CD4-positive, alpha-beta T cell treated with Interleukin-21 for 1 hour (primary cell): Measurements from ENCODE around the gene MYO3B.
A peak's percentile ranks its signal among the peaks of the same experiment; 100 is the strongest.

Source experiments
- DNase-seq: peaks from one replicate; pipeline ENCODE4 v3.0.0-alpha.2; 2020

MYO3B gene

DNA sequence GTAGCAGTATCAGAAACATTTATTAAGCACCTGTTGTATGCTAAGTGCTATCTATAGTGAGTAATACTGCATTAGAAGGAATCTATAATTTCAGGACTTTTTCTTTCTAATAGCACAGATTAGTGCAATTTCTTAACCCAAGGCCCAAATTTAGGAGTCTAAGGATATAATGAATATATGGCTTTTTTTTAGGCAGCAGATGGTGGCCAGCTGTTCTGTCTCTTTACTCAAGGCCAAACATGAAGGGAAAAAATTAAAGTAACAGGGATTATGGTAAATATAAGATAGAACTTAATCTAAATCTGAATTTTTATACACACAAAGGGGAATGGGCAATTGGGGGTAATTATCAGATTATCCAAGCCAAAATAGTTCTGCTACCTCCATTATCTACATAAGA, 306.6 kb downstream of the MYO3B start:
- no peak for DNase-seq

DNA sequence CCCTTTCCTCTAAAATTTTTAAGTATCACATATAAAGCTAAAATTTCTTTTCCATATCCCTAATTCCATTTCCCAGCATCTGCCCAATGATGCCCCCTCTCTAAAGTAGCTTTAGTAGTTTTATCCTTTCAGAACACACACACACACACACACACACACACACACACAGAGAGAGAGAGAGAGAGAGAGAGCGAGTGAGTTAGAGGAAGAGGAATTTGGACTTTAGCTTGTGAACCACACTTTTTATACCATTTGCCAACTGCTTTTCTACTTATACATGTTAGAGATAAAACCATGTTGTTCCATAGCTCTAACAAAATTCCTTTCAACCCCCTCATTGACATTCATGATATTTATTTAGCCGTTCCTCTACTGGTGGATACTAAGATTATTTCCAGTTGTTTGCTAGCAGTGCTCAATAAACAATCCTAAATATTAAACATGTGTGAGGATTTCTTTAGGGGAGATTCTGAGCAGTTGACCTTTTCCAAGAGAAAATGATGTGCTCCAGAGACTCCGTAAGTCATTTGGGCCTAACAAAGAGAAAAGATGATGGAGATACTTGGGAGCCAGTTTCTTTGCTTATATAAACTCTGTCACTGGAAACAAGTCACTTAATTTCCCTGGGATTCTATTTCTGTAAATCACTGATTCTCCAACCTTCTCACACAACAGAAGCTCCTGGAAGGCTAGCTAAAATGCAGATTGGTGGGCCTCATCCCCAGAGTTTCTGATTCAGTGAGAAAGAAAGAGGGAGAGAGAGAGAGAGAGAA, 307.5 kb downstream of the MYO3B start:
- DNase-seq = no peak

DNA sequence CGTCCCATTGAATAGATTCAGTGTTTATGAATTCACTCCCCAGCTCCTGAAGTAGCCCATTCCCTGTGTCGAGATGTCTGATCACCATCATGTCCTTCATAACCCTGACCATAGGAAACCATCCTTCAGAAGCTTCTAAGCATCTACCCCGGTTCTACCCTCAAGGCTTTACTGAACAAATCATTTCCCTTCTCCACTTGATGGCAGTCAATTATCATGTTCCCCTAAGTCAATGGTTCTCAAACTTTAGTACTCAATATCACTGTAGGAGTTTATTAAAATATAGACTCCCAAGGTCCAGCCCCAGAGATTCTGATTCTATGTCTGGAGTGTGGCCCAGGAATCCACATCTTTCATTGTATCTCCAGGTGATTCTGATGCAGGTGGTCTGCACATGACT, 308.8 kb downstream of the MYO3B start:
- peak; percentile 9 for DNase-seq

DNA sequence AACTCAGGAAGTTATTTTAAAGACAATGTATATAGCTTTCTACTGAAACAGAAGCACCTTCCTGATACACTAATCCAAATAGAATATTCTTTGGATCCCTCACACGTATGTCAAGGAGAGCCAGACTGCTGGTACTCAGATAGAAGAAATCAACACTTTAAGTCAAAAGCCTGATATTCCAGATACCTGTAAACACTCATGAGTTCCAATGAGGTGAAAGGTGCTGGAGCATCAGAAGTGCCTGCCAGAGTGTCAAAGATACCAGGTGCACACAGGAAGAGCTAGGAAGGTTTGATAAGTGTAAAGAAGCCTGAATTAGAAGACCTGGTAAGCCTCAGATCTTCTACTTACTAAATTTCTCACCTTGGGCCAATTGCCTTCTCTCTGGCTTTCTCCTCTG, 310.9 kb downstream of the MYO3B start:
- DNase-seq = no peak

DNA sequence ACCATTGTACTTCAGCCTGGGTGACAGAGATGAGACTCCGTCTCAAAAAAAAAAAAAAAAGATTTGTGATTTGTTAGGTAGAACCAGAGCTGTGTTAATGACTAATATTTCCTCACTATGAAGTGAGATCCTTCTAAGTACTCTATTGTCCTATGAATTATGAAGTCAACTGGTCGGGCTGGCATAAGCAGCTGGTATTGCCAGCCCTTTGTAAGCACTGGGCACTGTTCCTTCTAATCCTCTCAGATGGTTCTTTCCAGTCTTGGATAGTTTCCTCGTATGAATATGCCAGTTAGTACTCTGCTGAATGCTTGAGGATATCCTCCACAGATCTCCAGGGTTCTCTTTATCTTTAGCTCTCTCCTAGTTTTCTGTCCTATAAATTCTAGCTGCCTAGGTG, 314.1 kb downstream of the MYO3B start:
- no peak for DNase-seq

DNA sequence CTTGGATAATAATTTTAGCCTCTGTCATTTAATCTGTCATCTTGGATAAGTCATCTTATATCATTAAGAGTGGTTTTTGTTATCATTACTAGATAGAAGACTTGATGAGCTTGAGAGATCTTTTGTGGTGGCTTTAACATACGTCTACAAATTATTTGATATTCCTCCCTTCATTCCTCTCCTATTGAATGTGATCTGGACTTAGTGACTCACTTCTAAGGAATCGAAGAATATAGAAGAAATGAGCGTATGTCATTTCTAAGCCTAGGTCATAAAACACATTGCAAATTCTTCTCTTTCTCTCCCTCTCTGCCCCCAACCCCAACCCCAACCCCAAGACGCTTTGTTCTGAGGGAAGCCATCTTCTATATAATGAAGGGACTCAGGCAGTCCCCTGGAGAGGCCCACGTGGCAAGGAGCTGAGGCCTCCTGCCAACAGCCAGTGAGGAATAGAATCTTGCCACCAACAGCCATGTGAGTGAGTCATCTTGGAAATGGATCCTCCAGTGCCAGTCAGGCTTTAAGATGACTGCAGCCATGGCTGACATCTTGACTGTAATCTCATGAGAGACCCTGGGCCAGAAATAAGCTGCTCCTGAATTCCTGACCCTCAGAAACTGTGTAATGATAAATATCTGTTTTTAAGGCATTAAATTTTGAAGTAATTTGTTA, 315.6 kb downstream of the MYO3B start:
- no peak for DNase-seq

DNA sequence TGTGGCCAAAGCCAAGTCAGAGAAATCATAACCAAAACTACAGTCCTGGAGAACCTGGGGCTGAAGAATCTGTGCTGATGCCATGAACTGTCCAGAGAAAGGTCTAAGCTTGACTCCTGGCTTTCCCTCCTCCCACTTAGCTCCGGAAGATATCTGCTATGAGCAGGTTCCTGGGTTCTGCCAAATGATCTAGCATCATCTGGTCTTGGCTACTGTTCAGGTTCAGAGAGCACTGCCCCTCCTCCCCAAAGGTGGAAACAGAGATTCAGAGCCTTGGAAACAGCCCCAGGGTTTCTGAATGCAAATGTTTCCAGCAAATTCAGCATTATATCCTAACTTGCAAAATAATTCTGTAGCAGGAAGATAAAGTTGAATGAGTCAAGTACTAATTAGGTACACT, 317.9 kb downstream of the MYO3B start:
- DNase-seq = no peak

DNA sequence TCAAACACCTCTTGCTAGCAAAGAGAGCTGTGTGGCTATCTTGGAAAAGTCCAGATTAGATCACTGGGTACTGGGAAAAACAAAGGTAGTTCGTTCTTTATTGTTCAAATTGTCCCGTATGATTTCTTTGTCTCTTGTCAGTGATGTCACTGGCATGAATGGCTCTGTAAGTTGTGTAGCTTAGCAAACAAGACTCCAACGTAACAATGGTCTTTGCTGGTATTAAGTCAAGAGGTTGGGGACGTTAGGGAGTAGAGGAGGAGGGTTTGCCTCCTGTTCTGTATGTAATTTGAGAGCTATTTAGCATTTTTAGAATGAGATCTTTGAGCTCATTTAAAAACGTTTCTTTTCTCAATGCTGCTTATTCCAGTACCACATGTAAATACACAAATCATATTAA, 320.7 kb downstream of the MYO3B start:
- no peak for DNase-seq

DNA sequence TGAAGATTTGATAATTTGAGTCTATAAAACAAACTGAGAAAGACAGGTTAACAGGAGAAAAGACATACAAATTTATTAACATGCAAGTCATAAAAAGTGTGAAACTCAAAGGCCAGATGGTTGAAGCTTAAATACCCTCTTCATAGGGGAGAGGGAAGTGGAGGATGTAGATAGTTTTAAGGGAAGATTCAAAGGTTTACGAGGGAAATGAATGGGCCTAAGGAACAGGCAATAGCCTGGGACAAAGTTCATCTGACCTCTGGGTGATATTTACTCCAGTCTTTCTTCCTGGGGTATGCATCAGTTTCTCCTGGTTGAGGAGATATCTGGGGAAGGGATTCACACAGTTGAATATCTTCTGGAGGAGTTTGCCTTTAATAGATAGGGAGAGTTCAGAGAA, 322.2 kb downstream of the MYO3B start:
- no peak for DNase-seq

DNA sequence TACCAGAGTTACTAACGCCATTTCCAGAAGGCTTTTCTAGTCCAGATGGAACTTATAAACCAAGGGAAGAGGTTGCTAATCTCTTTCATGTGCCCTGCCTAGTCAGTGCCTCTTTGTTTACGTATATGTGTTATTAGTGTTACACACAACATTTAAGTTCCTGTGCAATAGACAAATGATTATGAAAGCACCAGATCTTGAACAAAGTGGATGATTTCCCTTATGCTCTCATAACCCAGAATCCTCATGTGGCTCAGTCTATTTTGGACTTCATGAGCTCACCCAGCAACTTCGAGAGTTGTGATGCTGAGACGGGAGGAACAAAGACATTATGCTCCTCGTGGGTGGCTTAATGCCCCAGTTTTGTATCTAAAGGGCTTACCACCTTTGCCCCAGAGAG, 322.8 kb downstream of the MYO3B start:
- DNase-seq = no peak

DNA sequence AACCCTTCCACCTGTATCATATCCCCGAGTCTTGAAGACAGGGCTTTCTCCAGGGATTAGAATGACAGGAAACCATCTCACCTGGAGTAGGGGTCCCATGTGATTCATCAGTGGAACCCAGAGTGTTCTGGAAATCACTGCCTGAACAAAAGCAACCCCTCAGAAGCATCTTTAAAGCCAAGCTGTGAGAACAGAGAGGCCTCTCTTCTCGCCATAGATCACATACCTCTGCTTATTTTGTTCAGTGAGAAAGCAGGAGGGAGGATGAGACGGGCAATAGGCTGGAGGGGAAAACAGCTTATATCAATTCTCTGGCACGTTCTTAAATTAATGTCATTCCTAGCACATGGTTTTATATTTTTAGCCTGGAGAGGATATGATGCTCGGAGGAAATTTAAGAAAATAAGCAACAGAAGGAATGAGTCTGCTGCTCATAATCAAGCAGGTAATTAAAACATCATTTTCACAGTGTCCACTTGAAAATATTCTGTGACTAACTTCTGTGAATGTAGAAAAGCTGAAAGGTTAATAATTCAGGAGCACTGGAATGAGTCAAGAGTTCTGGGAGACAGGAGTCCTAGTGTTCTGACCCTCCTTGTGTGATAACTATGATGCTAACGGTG, 323.6 kb downstream of the MYO3B start:
- no peak for DNase-seq

DNA sequence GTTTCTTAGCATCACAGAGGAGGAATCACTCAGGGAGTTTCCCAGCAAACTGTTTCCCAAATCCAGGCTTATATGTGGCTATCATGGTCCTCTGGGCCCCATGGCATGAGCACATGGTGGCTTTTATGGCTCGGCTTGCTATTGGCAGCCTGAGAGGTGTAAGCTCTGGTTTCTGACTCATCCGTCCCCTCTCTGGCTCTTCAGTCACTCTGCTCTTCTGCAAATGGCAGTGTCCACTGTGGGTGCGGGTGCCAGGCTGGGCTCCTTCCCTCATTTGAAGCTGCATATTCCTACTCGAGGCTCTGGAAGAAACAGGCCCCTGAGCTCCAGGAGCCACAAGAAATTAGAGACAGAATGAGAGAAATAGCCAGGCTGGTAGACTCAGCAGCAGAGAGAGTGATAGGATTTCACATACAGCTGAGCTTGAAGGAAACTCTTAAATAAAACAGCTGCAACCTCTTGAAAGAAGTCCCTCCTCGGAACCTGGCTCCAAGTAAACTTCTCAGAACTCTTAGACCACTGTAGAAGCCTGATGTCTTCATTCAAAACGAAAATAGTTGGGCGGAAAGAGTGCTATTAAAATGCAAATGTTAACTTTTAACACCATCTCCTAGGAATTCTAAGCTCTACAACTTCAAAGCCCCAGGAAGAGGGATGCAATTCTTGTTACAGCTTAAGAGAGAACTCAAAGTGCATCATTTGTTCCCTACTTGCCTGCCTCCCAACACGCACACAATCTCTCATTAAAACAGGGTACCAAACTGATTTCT, 324.6 kb downstream of the MYO3B start:
- no peak for DNase-seq

DNA sequence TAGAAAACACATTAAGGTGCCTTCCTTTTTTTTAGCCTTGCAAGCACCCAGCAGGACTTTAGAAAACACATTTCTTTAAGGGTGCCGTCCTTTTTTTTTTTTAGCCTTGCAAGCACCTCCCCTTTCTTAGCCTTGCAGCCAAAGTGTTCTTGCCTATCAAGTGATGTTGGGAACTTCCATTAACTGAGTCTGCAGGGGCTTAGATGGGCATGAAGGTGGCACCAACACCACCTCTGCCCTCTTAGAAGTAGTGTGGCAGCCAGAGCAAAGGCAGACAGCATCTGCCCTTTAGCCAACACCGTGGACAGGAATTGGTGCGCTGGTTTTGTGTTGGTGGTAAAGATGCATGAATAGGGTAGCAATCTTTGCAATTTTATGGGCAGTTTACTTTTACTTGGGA, 325.6 kb downstream of the MYO3B start:
- no peak for DNase-seq

DNA sequence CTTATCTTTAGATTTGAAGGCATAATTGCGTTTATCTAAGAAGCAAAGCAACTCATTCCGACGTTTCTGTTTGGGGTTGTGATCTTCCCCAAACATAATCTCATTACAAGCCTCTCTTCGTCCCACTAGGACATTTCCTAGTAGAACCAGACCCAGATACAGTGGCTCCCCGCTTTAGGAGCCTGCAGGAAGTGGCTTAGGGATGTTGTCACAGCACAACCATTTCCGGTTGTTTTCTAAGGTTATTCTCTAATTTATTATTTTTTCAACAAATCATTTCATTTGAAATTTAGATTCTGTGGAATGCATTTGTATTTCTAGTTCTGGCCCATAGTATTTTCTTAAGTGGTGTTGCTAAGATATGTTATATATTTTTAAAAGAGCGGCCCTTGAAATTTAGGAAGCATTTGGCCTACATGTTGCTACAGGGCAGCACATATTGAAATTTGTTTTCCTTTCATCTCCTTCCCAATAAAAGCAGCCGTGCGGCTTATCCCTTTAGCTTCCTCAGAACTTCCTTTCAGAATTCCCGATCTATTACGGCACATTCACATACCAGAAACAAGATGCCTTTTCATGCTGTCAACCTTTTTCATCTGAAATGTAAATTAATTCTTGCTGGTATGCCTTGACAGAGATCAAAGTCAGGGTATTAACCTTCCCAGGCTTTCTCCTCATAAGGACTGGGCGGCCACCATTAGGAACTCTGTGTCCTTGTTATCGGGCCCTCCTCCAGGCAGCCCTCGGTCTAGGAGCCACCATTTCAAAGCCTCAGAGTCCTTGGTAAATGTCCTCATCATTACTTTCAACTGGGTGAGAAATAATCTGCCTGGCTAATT, 326.2 kb downstream of the MYO3B start:
- no peak for DNase-seq

DNA sequence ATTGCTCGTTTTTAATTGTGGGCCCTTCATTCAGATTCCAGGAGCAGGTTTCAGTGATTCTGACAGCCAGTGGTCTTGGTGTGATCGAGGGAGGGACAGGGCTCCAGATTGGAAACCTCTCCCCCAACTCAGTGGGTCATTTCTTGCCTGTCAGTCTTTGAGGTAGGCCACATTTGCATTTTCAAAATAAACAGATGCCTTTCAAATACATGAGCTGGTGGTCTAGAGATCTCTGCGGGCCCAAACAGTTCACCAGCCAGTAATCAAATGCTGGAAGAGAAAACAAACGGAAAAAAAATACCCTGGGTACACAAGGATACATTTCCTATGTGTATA, 326.8 kb downstream of the MYO3B start:
- no peak for DNase-seq

DNA sequence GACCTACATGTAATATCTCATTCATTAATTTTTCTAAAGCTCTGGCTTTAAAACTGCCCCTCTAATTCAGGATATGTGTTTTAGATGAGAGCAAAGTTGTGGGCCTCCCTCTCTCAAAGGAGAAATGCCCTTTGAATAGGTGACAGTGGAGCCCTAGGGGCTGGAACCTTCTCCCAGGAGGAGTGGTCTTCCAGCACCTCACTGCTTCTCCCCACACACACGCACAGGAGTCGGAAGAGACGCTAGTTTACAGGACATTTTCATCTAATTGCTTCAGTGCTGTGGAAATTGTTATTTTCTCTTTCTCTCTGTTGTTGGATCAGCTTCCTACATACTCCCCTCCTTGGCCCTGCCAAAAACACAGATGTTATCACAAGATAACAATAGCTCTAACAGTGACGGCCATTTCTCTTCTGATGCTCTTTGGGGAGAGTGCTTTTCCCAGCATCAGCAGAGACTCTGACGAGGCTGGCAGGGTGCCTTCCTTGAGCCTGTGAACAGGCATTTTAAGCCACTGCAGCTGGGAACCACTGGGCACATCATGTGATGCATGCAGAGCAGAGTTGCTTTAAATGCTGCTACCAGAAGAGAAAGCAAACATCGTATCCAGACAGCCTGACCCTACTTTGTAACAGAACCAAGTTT, 327.8 kb downstream of the MYO3B start:
- no peak for DNase-seq

DNA sequence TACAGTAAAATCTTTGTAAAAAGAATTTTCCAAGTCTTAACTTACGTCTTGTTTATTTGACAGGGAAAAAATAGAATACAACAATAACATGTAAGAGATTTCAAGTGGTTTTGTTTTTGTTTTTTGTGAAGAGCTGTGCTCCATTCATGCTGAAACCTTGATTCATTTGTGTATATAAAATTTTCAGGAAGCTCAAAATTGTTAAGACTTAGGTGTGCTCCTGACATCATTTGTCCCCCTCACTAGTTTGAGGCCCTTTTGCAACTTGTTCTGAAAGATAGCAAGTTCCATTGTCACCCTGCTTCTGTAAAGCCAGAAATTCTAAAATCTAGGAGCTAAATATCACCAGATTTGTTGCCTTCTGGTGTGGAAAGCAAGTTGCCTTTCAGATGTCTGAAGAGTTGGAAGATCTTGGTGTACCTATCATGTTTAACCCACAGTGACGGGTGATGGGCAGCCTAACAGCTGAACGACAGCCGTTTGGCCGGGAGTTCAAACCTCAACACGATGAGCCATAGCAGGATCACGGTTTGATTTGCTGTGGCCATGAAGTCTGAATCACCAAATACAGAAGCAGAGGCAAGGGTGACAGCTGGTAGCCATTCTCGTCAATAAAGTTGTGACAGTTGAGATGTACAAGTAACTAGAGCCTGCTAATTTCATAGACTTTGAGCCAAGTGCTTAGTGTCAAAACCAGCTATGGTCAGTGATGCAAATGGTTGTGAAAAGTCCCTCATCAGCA, 331.7 kb downstream of the MYO3B start:
- no peak for DNase-seq

DNA sequence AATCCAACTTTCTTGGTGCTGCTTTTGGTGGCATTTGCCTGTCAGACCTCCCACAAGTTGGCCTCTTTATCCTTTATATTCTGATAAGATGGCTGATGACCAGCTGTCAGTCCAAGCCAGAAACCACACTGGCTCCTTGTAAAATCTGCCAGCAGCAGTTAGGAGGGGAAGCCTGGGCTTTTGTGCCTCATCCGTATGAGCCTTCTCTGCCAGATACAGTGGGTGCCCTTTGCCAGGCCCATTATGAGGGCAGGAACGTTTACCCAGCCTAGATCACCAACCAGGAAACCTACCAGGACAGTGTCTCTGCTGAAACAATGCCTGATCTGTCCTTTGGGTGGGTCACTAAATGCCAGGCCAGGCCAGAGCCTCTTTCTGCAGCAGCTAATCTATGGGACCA, 334.3 kb downstream of the MYO3B start:
- DNase-seq = no peak

DNA sequence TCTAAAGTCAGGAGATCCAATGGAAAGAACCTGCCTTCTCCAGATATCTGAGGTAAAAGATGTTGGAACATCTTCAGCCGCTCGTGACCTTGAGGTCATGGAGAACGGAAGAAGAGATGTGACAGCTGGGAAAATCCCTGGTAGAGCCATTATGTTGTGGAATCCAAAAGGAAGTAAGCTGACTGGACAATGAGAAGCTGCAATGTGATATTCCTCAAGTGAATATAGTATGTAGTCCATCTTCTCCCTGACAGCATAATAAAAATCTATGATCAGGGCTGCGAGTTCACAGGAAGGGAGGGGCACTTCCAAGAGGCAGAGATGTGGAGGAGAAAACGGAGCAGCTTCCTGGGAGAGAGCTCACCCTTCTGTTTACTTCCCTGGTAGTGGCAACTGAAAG, 336.2 kb downstream of the MYO3B start:
- no peak for DNase-seq

DNA sequence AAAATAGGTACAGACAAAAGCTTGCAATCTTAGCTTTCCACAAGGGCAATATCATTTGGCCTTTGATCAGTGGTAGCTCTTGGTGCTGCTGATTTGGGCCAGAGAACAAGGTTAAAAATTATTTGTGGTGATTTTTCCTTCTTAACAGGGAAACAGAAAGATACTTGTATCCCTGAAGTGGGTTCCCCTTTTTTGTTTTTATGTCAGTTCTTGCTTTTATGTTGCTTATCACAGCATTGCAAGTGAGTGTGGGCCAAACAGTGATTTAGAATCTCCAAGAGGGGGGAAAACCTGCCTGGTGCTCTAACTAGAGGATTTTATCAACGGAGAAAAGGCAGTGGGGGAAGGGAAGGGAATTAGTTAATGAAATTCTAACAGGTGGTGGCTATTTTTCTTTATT, 339.6 kb downstream of the MYO3B start:
- DNase-seq = no peak

DNA sequence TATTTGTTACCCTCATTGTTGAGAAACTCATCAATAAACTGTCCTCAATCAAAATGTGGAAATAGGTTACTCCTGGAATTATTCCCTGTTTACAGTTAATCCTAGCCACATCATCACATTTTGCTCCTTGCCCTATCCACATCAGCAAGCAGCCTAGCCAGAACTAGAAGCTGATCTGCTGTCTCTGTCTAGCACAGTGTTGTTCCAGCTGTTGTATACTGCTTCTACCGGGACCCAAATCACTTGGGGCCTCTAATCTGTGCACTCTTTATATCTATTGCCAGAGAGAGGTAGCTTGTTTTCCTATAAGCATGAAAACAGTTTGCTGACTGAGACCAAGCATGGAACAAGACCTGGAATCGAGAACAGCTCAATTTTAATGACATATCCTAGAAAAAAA, 341.0 kb downstream of the MYO3B start:
- no peak for DNase-seq

DNA sequence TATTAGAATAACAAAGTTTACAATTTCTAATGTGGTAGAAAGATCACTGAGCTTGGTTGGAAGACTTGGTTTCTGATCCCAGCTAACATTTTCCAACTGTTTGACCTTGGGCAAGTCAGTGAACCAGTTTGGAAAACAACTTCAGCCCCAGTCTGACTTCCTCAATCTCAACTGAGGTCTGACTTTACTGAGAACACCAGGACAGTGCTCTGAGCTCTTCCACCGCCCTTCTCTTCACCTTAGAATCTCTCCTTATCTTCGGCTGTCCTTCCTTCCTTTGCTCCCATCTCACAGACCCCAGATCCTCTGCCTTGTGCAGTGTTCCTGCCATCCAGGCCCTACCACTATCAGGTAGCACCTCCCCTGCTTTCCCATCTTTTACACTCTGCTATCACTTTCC, 343.4 kb downstream of the MYO3B start:
- no peak for DNase-seq
